Measurements from ENCODE around the gene UGT1A9.
"Not testable (repeated sequence)": the region's sequence is repeated elsewhere in the genome, so short reads cannot be mapped to it uniquely, and the experiment has no call there.

UGT1A9 gene

DNA sequence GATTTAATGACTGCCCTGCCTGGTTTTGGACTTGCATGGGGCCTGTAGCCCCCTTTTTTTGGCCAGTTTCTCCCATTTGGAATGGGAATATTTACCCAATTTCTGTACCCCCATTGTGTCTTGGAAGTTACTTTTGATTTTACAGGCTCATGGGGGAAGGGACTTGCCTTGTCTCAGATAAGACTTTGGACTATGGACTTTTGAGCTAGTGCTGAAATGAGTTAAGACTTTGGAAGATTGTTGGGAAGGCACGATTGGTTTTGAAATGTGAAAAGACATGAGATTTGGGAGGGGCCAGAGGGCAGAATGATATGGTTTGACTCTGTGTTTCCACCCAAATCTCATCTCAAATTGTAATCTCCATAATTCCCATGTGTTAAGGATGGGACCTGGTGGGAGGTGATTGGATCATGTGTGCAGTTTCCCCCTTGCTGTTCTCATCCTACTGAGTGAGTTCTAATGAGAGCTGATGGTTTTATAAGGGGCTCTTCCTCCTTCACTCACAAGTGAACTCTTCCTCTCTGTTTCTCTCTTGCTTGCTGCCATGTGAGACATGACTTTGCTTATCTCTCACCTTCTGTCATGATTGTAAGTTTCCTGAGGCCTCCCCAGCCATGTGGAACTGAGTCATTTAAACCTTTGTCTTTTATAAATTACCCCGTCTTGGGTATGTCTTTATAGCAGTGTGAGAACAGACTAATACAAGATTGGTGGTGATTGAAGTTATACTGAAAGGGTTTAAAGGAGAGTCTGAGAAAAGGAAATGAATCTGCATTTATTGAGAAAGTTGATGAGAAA is 79.7 kb downstream of the UGT1A9 start:
- not testable (repeated sequence) for H3K4me1 Mint-ChIP-seq (ENCODE audit: low read depth); H3K4me3 Mint-ChIP-seq; H3K27ac Mint-ChIP-seq; H3K36me3 Mint-ChIP-seq; H3K9me3 Mint-ChIP-seq (ENCODE audit: low read depth)
- peaks cover 15% of the 10 kb centered on the region for H3K27me3 Mint-ChIP-seq

DNA sequence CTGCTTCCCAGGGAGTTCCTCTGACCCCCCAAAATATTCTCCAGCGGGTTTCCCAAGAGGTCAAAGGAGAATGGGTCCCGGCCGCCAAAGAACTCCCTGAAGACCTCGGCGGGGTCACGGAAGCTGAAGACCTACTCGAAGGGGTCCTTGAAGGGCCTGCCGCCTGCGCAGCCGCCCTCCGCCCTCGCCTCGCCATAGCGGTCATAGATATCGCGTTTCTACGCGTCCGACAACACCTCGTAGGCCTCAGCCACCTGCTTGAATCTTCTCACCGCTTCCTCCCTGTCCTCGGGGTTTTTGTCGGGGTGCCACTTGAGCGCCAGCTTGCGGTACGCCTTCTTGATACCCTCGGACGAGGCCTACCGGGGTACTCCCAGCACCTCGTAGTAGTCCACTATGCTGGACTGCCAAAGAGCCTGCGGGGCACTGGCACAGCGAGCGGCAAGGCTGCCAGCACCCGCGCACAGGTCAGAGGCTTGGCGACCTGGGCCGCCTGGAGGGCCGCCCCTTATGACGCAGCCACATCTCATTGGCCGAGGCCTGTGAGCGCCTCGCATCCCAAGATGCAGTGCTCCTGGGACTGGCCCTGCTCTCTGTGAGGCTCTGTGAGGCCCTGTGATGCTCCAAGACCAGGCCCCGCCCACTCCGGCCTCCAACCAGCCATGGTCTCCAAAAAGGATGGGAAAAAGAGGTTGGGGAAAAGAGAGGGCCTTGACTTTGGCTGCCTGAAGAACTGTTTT is 83.3 kb downstream of the UGT1A9 start:
- Mint-ChIP-seq H3K9me3 (ENCODE audit: low read depth) (peaks cover 6% of the 10 kb centered on the region), H3K4me3 (no peak overlapping the region), H3K36me3 (peaks cover 2% of the 10 kb centered on the region), H3K27ac (no peak overlapping the region), H3K4me1 (ENCODE audit: low read depth) (no peaks in the 10 kb centered on the region), H3K27me3 (peaks cover 6% of the 10 kb centered on the region)

DNA sequence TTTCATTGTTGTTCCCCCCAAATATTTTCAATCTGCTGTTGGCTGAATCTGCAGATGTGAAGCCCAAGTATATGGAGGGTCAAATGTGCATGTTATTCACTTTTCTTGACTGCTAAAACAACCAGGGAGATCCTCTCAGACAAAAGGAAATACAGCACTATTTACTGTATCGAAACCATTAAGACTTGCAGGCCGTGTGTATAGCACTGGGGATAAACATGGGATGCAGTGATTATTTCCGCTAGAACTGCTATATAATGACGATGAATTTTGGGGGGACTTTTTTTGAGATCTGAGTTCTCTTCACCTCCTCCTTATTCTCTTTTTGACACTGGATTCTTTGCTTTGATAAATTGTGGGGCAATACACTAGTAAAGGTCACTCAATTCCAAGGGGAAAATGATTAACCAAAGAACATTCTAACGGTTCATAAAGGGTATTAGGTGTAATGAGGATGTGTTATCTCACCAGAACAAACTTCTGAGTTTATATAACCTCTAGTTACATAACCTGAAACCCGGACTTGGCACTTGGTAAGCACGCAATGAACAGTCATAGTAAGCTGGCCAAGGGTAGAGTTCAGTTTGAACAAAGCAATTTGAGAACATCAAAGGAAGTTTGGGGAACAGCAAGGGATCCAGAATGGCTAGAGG is 84.9 kb downstream of the UGT1A9 start:
- peaks cover 2% of the 10 kb centered on the region for H3K9me3 Mint-ChIP-seq (ENCODE audit: low read depth)
- peaks cover 1% of the 10 kb centered on the region for H3K36me3 Mint-ChIP-seq
- no peaks in the 10 kb centered on the region for H3K4me1 Mint-ChIP-seq (ENCODE audit: low read depth)
- no peak overlapping the region for H3K27ac Mint-ChIP-seq
- H3K4me3 Mint-ChIP-seq: no peak overlapping the region
- peaks cover 5% of the 10 kb centered on the region for H3K27me3 Mint-ChIP-seq

DNA sequence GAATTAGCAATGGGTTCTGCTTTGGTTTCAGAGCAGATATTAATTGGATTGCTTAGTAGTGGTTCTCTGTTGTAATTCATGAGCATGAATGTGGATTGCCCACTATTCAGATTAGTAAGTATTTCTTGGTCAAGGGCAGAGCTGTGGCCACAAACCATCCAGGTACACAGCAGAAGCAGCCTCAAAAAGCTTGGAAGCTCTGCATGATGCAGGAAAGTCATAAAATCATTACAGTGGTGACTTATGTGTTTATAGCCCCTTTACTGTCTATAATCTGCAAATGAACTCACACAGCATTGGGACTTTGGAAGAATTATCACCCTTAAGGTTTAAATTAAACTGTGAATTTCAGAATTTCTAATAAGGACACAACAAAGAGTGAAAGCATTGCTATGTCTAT is 86.4 kb downstream of the UGT1A9 start:
- no peak overlapping the region for H3K27ac Mint-ChIP-seq

DNA sequence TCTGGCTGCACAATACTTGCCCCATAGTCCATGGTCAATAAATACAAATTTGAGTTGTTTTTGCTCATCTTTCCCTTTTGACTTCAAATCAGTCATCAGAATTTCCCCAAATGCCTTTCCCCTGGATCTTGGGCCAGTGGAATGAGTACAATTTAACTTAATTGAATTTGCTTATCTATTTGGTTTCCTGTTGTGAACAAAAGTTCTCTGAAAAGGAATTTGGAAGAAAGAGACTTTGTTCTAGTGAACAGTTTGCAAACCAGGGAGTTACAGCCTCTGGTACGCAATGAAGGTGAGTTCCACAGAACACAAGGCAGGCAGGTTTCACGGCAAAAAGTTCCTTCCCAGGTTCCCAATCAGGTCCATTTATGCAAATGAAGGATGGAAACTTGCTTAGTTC is 87.2 kb downstream of the UGT1A9 start:
- Mint-ChIP-seq H3K27ac (no peak overlapping the region), H3K27me3 (peaks cover 5% of the 10 kb centered on the region), H3K36me3 (no peaks in the 10 kb centered on the region), H3K9me3 (ENCODE audit: low read depth) (no peaks in the 10 kb centered on the region), H3K4me3 (no peak overlapping the region), H3K4me1 (ENCODE audit: low read depth) (no peaks in the 10 kb centered on the region)

More for the DNA sequence above, 86.4 kb downstream of the UGT1A9 start:
- no peaks in the 10 kb centered on the region for H3K36me3 Mint-ChIP-seq
- no peaks in the 10 kb centered on the region for H3K27me3 Mint-ChIP-seq
- no peaks in the 10 kb centered on the region for H3K4me1 Mint-ChIP-seq (ENCODE audit: low read depth)
- no peak overlapping the region for H3K4me3 Mint-ChIP-seq
- H3K9me3 Mint-ChIP-seq (ENCODE audit: low read depth): no peaks in the 10 kb centered on the region

DNA sequence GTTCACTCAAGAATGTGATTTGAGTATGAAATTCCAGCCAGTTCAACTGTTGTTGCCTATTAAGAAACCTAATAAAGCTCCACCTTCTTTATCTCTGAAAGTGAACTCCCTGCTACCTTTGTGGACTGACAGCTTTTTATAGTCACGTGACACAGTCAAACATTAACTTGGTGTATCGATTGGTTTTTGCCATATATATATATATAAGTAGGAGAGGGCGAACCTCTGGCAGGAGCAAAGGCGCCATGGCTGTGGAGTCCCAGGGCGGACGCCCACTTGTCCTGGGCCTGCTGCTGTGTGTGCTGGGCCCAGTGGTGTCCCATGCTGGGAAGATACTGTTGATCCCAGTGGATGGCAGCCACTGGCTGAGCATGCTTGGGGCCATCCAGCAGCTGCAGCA is 88.3 kb downstream of the UGT1A9 start, which contains the start of gene UGT1A1:
Gene UGT1A1, plus strand, starts transcription at position 228 of the 400 bp plus-strand sequence. Its CDS starts 18 bp downstream, at position 246.
- H3K27me3 Mint-ChIP-seq: peaks cover 5% of the 10 kb centered on the region
- no peak within 1 kb of the TSS for H3K4me3 Mint-ChIP-seq
- H3K36me3 Mint-ChIP-seq: no peaks in the 10 kb centered on the region
- no peaks in the 10 kb centered on the region for H3K4me1 Mint-ChIP-seq (ENCODE audit: low read depth)
- no peaks in the 10 kb centered on the region for H3K9me3 Mint-ChIP-seq (ENCODE audit: low read depth)
- no peak within 1 kb of the TSS for H3K27ac Mint-ChIP-seq

DNA sequence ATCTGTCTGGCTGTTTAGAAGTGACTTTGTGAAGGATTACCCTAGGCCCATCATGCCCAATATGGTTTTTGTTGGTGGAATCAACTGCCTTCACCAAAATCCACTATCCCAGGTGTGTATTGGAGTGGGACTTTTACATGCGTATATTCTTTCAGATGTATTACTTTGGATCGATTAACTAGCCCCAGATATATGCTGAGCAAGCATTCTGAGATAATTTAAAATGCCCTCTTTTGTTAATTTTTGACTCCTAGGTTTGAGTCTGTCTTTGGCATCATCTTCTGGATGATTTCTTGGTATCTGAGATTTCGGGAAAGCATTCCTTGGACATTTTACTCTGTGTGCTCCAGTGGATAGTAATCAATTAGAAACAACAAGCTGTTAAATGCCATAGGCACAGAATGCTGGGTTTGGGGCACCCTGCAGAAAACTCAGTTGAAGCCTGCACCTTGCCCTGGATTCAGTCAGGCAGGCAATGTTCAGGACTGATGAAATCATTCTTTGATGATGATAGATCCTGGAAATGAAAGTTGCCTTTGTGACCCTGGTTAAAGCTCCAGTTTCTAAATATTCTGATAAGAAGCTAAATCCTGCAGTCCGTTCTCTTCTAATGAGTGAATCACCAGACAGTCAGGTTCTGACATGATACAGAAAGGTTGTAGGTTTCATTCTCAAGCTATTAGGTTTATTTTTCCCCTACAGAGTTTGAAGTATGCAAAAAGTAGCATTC is 89.5 kb downstream of the UGT1A9 start:
- Mint-ChIP-seq H3K4me3 (no peak overlapping the region), H3K36me3 (no peaks in the 10 kb centered on the region), H3K27ac (no peak overlapping the region), H3K27me3 (peaks cover 7% of the 10 kb centered on the region), H3K4me1 (ENCODE audit: low read depth) (no peaks in the 10 kb centered on the region), H3K9me3 (ENCODE audit: low read depth) (no peaks in the 10 kb centered on the region)

DNA sequence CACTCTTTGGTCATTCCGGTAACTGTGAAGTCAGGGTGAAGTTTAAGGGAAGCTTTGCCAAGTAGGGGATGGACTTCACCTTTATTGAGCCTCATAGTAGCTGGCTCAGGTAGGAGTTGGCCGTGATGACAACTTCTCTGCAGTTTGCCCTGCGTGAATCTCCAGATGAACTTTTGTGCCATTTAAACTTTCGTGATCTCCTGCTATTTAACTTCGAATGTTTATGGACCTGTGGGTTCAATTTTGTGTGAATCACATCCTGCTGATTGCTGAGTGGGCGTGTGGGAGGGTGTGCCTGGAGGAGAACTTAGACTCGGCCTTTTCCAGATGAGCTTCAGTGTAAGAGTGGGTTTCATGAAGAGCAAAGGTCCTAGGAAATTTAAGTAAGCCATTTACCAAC is 92.6 kb downstream of the UGT1A9 start:
- H3K4me1 Mint-ChIP-seq (ENCODE audit: low read depth): no peaks in the 10 kb centered on the region
- peaks cover 13% of the 10 kb centered on the region for H3K27me3 Mint-ChIP-seq
- no peak overlapping the region for H3K27ac Mint-ChIP-seq
- no peak overlapping the region for H3K4me3 Mint-ChIP-seq
- no peaks in the 10 kb centered on the region for H3K9me3 Mint-ChIP-seq (ENCODE audit: low read depth)
- H3K36me3 Mint-ChIP-seq: no peaks in the 10 kb centered on the region

DNA sequence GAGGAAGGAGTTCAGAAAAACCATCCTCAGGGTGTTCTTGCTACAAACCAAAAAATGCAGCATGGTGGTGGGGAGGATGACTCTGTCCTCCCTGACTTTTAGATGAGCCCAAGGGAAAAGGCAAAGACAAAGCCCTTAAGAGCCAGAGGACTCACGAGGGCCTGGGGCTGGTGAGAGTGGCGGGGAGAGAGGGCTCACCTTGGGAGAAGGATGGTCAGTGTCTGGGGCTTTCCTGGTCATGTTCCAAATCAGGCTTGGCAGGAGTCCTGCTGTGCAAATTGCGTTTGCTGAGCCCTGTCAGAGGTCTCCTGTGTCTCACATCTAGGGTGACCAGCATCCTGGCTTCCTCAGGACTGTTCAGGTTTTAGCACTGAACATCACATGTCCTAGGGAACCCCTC is 93.1 kb downstream of the UGT1A9 start:
- Mint-ChIP-seq H3K4me1 (ENCODE audit: low read depth) (no peaks in the 10 kb centered on the region), H3K27ac (no peak overlapping the region), H3K4me3 (no peak overlapping the region), H3K36me3 (no peaks in the 10 kb centered on the region), H3K27me3 (peaks cover 13% of the 10 kb centered on the region), H3K9me3 (ENCODE audit: low read depth) (no peaks in the 10 kb centered on the region)

DNA sequence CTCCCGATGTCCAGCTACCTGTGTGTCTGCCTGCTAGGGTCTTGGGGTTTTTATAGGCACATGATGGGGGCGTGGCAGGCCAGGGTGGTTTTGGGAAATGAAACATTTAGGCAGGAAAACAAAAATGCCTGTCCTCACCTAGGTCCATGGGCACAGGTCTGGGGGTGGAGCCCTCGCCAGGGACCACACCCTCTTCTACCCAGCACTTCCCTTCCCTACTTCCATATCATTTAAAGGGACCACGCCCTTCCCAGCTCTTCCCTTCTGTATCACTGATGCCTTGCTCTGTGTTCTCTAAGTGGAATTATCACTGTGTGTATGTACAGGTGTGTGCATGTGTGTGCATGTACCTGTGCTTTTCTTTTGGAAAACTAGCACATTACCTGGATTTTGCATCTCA is 94.7 kb downstream of the UGT1A9 start:
- Mint-ChIP-seq H3K9me3 (ENCODE audit: low read depth) (no peaks in the 10 kb centered on the region), H3K27ac (no peak overlapping the region), H3K27me3 (peaks cover 15% of the 10 kb centered on the region)

DNA sequence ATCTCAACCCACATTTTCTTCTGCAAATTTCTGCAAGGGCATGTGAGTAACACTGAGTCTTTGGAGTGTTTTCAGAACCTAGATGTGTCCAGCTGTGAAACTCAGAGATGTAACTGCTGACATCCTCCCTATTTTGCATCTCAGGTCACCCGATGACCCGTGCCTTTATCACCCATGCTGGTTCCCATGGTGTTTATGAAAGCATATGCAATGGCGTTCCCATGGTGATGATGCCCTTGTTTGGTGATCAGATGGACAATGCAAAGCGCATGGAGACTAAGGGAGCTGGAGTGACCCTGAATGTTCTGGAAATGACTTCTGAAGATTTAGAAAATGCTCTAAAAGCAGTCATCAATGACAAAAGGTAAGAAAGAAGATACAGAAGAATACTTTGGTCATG is 96.4 kb downstream of the UGT1A9 start:
- Mint-ChIP-seq H3K27me3 (peaks cover 15% of the 10 kb centered on the region), H3K4me3 (no peak overlapping the region), H3K9me3 (ENCODE audit: low read depth) (no peaks in the 10 kb centered on the region), H3K27ac (no peak overlapping the region), H3K4me1 (ENCODE audit: low read depth) (no peaks in the 10 kb centered on the region), H3K36me3 (no peaks in the 10 kb centered on the region)

More for the DNA sequence above, 94.7 kb downstream of the UGT1A9 start:
- H3K4me3 Mint-ChIP-seq: no peak overlapping the region
- no peaks in the 10 kb centered on the region for H3K4me1 Mint-ChIP-seq (ENCODE audit: low read depth)
- H3K36me3 Mint-ChIP-seq: no peaks in the 10 kb centered on the region

DNA sequence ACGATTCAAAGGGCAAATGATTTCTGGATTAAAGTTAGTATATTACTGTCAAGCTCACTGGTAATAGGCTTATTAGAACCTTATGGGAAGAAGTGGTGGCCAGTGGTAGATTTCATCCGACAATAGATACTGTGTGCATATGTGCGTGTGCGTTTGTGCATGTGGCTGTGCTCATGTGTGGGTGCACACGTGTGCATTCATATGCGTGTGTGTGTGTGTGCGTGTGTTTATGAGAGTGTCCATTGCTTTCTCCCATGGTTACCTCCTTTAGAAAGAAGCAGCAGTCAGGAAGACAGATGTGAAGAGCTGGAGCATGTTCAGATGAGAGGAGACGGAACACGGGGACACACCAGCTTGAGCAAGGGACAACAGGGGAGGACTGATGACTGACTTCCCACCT is 97.6 kb downstream of the UGT1A9 start:
- no peaks in the 10 kb centered on the region for H3K4me1 Mint-ChIP-seq (ENCODE audit: low read depth)
- H3K27ac Mint-ChIP-seq: no peak overlapping the region
- H3K36me3 Mint-ChIP-seq: no peaks in the 10 kb centered on the region
- H3K4me3 Mint-ChIP-seq: no peak overlapping the region
- peaks cover 9% of the 10 kb centered on the region for H3K27me3 Mint-ChIP-seq
- no peaks in the 10 kb centered on the region for H3K9me3 Mint-ChIP-seq (ENCODE audit: low read depth)

DNA sequence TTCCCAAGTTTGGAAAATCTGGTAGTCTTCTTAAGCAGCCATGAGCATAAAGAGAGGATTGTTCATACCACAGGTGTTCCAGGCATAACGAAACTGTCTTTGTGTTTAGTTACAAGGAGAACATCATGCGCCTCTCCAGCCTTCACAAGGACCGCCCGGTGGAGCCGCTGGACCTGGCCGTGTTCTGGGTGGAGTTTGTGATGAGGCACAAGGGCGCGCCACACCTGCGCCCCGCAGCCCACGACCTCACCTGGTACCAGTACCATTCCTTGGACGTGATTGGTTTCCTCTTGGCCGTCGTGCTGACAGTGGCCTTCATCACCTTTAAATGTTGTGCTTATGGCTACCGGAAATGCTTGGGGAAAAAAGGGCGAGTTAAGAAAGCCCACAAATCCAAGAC is 100.5 kb downstream of the UGT1A9 start:
- H3K27ac Mint-ChIP-seq: no peak overlapping the region
- peaks cover 7% of the 10 kb centered on the region for H3K27me3 Mint-ChIP-seq
- no peaks in the 10 kb centered on the region for H3K4me1 Mint-ChIP-seq (ENCODE audit: low read depth)
- H3K9me3 Mint-ChIP-seq (ENCODE audit: low read depth): peaks cover 9% of the 10 kb centered on the region
- no peak overlapping the region for H3K4me3 Mint-ChIP-seq
- no peaks in the 10 kb centered on the region for H3K36me3 Mint-ChIP-seq

DNA sequence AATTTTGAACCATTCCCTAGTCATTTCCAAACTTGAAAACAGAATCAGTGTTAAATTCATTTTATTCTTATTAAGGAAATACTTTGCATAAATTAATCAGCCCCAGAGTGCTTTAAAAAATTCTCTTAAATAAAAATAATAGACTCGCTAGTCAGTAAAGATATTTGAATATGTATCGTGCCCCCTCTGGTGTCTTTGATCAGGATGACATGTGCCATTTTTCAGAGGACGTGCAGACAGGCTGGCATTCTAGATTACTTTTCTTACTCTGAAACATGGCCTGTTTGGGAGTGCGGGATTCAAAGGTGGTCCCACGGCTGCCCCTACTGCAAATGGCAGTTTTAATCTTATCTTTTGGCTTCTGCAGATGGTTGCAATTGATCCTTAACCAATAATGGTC is 100.9 kb downstream of the UGT1A9 start:
- Mint-ChIP-seq H3K27ac (no peak overlapping the region), H3K27me3 (peaks cover 7% of the 10 kb centered on the region), H3K4me3 (no peak overlapping the region), H3K4me1 (ENCODE audit: low read depth) (no peaks in the 10 kb centered on the region), H3K9me3 (ENCODE audit: low read depth) (peaks cover 9% of the 10 kb centered on the region), H3K36me3 (no peaks in the 10 kb centered on the region)

DNA sequence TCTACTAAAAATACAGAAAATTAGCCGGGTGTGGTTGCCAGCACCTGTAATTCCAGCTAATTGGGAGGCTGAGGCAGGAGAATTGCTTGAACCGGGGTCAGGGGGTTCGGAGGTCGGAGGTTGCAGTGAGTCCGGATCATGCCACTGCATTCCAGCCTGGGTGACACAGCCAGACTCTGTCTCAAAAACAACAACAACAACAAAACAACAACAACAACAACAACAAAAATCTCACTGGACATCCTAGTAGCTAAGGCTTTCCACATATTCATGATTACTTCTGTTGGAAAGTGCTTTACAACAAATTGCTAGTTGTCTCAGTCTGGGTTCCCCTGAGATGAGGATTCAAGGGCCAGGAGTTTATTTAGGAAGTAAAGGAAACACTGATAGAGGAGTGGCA is 102.2 kb downstream of the UGT1A9 start:
- peaks cover 5% of the 10 kb centered on the region for H3K27me3 Mint-ChIP-seq
- H3K9me3 Mint-ChIP-seq (ENCODE audit: low read depth): peaks cover 9% of the 10 kb centered on the region
- no peak overlapping the region for H3K4me3 Mint-ChIP-seq
- no peak overlapping the region for H3K27ac Mint-ChIP-seq
- no peaks in the 10 kb centered on the region for H3K4me1 Mint-ChIP-seq (ENCODE audit: low read depth)
- no peaks in the 10 kb centered on the region for H3K36me3 Mint-ChIP-seq
